BLaER1 (cell line): ENCODE results near the gene NDE1.

Experiments used
- H3K27ac ChIP-seq: shearing (Covaris generic); formaldehyde crosslinking; 2 replicates; pipeline ENCODE4 v1.8.1; 2022
- H3K27me3 ChIP-seq: shearing (Covaris generic); formaldehyde crosslinking; 2 replicates; pipeline ENCODE4 v1.8.1; 2022
- H3K36me3 ChIP-seq: shearing (Covaris generic); formaldehyde crosslinking; 2 replicates; pipeline ENCODE4 v1.8.1; 2022
- H3K4me1 ChIP-seq: shearing (Covaris generic); formaldehyde crosslinking; 2 replicates; pipeline ENCODE4 v1.8.1; 2022
- H3K4me2 ChIP-seq: shearing (Covaris generic); formaldehyde crosslinking; 2 replicates; pipeline ENCODE4 v1.8.1; 2022
- H3K4me3 ChIP-seq: shearing (Covaris generic); formaldehyde crosslinking; 2 replicates; pipeline ENCODE4 v1.8.1; 2022
- H3K9ac ChIP-seq: shearing (Covaris generic); formaldehyde crosslinking; 2 replicates; pipeline ENCODE4 v1.8.1; 2022
- H3K9me3 ChIP-seq: shearing (Covaris generic); formaldehyde crosslinking; 2 replicates; pipeline ENCODE4 v1.8.1; 2022
- H4K20me1 ChIP-seq: shearing (Covaris generic); formaldehyde crosslinking; 2 replicates; pipeline ENCODE4 v1.8.1; 2022
- Cebpa-rat ChIP-seq: shearing (Covaris generic); IDR thresholded peaks from 2 replicates; pipeline ENCODE4 v1.8.1; 2022

Gene NDE1

DNA sequence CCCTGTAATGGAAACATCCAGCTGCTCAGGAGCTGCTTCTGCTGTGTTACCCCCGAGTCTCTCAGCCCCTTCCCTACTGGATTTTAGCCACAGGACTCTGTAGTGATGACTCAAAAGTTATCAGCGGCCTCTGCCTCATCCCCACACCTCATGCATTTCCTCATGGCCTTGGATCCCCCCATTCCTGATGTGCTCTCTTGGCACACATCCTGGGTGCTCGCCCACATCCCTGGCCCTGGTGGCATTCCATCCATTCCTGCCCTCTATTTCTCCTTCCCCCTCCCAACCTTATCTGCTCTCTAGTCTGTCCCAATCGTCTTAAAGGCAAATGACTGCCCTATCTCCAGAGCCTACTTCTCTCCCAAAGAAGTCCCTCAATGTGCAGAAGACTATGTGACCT, 31.7 kb upstream of the NDE1 start:
- Histone ChIP-seq H3K27me3 (no peaks in the 10 kb centered on the region), H3K27ac (no peak overlapping the region), H3K36me3 (peaks cover 99% of the 10 kb centered on the region), H3K4me3 (no peak overlapping the region), H4K20me1 (no peaks in the 10 kb centered on the region; the same call in 1 of the 2 replicates), H3K4me2 (no peak overlapping the region), H3K9ac (no peak overlapping the region), H3K4me1 (peaks cover 35% of the 10 kb centered on the region), H3K9me3 (no peaks in the 10 kb centered on the region)
- no peak for TF ChIP-seq Cebpa-rat

DNA sequence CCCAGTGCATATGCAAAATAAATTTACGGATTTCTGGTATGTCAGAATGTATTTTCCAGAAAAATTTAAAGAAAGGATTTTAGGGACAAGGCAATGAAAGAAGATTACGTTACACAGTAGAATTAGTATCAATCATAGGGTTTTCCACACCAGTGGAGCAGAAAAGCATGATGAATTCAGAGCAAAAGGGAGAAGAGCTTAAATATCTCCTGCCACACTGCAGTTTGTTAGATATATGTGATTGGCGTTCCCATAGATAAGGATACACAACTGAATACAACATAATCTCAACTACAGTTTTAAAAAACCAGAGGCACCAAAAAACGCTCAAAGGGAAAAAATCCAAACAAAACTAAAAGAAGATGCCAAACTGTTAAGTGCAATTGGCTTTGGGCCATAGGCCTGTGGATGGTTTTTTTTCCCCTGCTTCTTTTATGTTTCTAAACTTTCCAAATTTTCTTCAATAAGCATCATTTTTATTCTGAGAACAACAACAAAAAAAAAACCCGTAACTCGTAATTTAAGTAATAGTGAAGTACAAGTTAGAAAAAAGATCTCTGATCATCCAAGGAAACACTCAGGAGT, 29.3 kb upstream of the NDE1 start:
- Histone ChIP-seq H3K4me2 (peak overlapping the region; percentile 40), H3K4me3 (no peak overlapping the region), H3K36me3 (peaks cover 99% of the 10 kb centered on the region), H3K27me3 (no peaks in the 10 kb centered on the region; the same call in 1 of the 2 replicates), H3K4me1 (peaks cover 50% of the 10 kb centered on the region), H4K20me1 (no peaks in the 10 kb centered on the region; the same call in 1 of the 2 replicates), H3K9me3 (no peaks in the 10 kb centered on the region; the same call in 1 of the 2 replicates), H3K9ac (no peak overlapping the region; the same call in 1 of the 2 replicates), H3K27ac (no peak overlapping the region)
- no peak for TF ChIP-seq Cebpa-rat

DNA sequence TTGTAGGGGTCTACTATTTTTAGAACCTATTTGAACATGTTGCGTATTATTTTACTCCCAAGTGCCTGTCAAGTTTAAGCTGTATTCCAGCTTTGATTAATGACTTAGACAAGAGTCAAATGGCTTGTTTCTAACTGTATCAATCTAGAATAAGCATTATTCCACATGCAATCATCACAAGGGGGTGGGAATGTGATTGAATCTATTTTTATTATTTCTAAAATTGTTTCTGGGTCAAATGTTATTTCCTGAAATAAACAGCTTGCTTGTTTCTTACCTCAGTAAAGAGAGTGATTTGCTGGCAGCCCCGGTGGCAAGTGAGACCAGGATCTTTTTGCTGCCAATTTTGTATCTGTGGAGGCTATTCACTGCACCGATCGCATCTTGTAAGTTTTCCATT, 28.6 kb upstream of the NDE1 start:
- H3K9ac ChIP-seq, result no peak overlapping the region; the same call in 1 of the 2 replicates
- H3K4me3 ChIP-seq, result no peak overlapping the region
- H3K4me2 ChIP-seq, result peak overlapping the region; percentile 40
- H3K27me3 ChIP-seq, result no peaks in the 10 kb centered on the region; the same call in 1 of the 2 replicates
- peak overlapping the region; percentile 18; the same call in 1 of the 2 replicates for H3K27ac ChIP-seq
- H3K36me3 ChIP-seq, result peaks cover 99% of the 10 kb centered on the region
- H4K20me1 ChIP-seq, result no peaks in the 10 kb centered on the region; the same call in 1 of the 2 replicates
- no peaks in the 10 kb centered on the region; the same call in 1 of the 2 replicates for H3K9me3 ChIP-seq
- peaks cover 50% of the 10 kb centered on the region for H3K4me1 ChIP-seq
- no peak for TF ChIP-seq Cebpa-rat

DNA sequence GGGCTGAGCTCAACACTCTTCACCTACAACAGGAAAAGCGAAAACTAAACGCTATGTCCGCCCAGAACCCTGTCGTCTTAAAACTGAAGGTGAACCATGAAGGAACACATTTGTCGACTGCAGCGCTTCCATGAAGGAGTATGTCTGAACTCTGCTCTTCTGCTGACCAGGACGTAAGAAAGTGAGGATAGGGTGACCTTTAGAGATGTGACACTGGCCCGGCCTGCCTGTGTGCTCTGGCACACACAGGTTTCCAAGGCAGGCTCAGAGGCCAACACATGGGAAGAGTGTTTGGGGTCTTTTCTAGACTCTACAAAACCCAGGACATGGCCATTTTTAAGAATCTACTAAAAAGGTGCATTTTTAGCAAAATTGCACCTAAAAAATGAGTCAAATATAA, 28.2 kb upstream of the NDE1 start:
- peak overlapping the region; percentile 40 for H3K4me2 ChIP-seq
- no peak for TF ChIP-seq Cebpa-rat
- H4K20me1 ChIP-seq, result no peaks in the 10 kb centered on the region; the same call in 1 of the 2 replicates
- no peak overlapping the region; the same call in 1 of the 2 replicates for H3K9ac ChIP-seq
- peak overlapping the region; percentile 18; the same call in 1 of the 2 replicates for H3K27ac ChIP-seq
- no peaks in the 10 kb centered on the region; the same call in 1 of the 2 replicates for H3K9me3 ChIP-seq
- peaks cover 50% of the 10 kb centered on the region for H3K4me1 ChIP-seq
- H3K27me3 ChIP-seq, result no peaks in the 10 kb centered on the region; the same call in 1 of the 2 replicates
- H3K36me3 ChIP-seq, result peaks cover 99% of the 10 kb centered on the region
- H3K4me3 ChIP-seq, result no peak overlapping the region

DNA sequence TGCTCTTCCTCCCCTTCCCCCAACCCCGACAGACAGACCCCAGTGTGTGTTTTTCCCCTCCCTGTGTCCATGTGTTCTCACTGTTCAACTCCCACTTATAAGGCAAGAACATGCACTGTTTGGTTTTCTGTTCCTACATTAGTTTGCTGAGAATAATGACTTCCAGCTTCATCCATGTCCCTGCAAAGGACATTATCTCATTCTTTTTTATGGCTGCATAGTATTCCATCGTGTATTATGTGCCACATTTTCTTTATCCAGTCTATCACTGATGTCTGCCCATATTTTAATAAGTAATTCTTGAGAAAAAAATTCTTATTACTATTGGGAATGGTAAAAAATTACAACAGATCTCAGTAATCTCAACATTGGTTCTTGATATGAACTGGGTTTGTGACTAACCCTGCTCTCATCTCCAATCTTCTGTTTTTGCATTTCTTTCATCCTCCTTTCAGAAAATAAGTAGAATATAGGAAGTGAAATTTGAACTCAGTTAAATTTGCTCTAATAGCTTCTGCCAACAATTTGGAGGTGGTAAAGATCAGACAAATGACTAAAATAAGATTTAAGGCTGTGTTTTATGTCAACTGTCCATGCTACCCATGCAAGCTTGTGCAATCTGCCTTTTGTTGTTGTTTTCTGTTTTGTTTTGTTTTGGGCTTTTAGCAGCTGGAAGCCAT, 18.2 kb upstream of the NDE1 start:
- Histone ChIP-seq H3K9ac (no peak overlapping the region), H3K27me3 (no peaks in the 10 kb centered on the region), H3K4me3 (no peak overlapping the region), H4K20me1 (peaks cover 9% of the 10 kb centered on the region; the same call in 1 of the 2 replicates), H3K36me3 (peaks cover 98% of the 10 kb centered on the region), H3K9me3 (no peaks in the 10 kb centered on the region), H3K4me2 (no peak overlapping the region), H3K27ac (no peak overlapping the region), H3K4me1 (peaks cover 12% of the 10 kb centered on the region)
- TF ChIP-seq Cebpa-rat, result no peak

DNA sequence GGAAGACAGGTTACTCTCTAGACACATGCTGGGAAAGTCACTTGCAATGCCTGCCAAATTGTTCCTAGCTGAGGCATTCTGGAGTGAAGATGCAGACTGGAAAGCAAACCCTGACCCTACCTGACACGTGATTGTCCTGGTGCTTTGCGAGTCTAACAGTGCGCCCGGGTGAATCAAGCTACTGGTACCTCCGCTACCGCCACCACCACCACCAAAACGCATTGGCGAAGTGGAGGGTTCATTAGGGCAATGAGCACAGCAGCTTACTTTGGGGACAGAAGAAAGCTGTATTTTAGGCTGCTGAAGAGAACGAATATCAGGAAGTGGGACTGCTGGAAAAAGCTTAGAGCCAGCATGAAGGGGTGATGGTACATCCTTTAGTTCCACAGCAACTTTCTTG, 14.1 kb upstream of the NDE1 start:
- TF ChIP-seq Cebpa-rat, result no peak
- Histone ChIP-seq H3K4me2 (peak overlapping the region; percentile 53; the same call in 1 of the 2 replicates), H4K20me1 (peaks cover 8% of the 10 kb centered on the region; the same call in 1 of the 2 replicates), H3K9me3 (no peaks in the 10 kb centered on the region), H3K4me1 (peaks cover 47% of the 10 kb centered on the region), H3K27ac (no peak overlapping the region), H3K9ac (no peak overlapping the region), H3K27me3 (no peaks in the 10 kb centered on the region), H3K4me3 (no peak overlapping the region), H3K36me3 (peaks cover 85% of the 10 kb centered on the region)

DNA sequence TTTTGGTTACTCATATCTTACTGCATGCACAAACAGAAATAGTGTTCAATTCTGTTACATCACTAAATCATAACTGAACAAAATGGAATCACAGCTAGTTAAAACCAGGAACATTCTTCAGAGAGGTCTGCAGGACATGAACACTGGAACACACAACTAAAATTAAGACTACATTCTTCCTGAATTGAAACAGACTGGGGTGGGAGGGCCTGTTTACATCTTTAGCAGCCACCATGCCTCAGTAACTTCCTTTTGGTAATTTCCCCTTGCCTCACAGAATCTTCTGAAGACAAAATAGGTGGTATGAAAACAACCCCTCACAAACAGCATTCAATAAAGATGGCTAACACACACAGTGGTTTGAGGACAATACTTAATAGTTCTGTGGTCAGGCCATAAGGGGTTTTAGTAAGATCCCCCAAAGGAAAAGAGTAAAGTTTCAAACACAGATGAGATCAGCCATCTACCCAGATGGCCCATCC, 13.6 kb upstream of the NDE1 start:
- no peaks in the 10 kb centered on the region for H3K9me3 ChIP-seq
- H3K27ac ChIP-seq, result peak overlapping the region; percentile 38; the same call in 1 of the 2 replicates
- peaks cover 80% of the 10 kb centered on the region for H3K36me3 ChIP-seq
- H3K27me3 ChIP-seq, result no peaks in the 10 kb centered on the region
- H3K4me3 ChIP-seq, result no peak overlapping the region
- peak overlapping the region; percentile 53 for H3K4me2 ChIP-seq
- no peak for TF ChIP-seq Cebpa-rat
- peak overlapping the region; percentile 38; the same call in 1 of the 2 replicates for H3K9ac ChIP-seq
- H3K4me1 ChIP-seq, result peaks cover 52% of the 10 kb centered on the region
- peaks cover 10% of the 10 kb centered on the region; the same call in 1 of the 2 replicates for H4K20me1 ChIP-seq

DNA sequence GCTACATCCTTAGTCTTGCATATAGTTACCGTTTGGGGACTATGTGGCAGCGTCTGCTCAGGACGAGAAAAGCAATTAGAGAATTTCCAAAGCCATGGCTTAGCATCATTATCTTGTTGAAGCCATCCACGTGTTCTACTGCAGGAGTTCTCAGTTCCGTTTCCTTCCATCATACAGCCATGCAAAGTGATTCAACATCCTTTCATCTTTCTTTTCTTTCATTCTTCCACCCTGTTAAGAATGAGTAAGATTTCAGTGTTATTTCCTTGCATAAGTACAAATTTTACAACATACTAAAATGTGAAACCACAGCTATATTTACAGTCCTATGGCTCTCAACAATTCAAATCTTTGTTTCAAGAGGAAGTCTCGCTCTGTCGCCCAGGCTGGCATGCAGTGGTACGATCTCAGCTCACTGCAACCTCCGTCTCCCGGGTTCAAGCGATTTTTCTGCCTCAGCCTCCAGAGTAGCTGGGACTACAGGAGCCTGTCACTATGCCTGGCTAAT, 10.9 kb upstream of the NDE1 start:
- Histone ChIP-seq H3K9ac (peak overlapping the region; percentile 58), H3K4me3 (peak overlapping the region; percentile 9; the same call in 1 of the 2 replicates), H3K4me2 (peak overlapping the region; percentile 88), H3K27ac (peak overlapping the region; percentile 71), H3K36me3 (peaks cover 54% of the 10 kb centered on the region), H3K27me3 (no peaks in the 10 kb centered on the region), H3K4me1 (peaks cover 64% of the 10 kb centered on the region), H4K20me1 (peaks cover 19% of the 10 kb centered on the region; the same call in 1 of the 2 replicates), H3K9me3 (no peaks in the 10 kb centered on the region)
- TF ChIP-seq Cebpa-rat, result no peak

DNA sequence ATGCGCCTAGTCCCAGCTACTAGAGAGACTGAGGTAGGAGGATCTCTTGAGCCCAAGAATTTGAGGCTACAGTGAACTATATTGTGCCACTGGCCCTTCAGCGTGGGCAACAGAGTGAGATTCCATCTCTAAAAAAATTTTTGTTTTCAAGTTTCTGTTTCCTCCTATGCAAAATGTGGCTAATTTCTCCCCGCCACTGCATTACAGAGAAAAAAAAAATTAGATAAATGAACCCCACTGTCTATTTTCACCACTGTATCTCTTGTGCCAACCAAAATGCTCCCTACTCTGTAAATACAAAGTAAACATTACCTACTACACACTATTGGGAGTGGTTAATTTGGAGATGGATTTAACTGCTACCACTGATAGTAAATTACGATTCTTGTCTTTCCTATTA, 9.1 kb upstream of the NDE1 start:
- Histone ChIP-seq H3K9ac (peak overlapping the region; percentile 39), H3K4me2 (peak overlapping the region; percentile 88), H3K27me3 (no peaks in the 10 kb centered on the region), H3K27ac (no peak overlapping the region), H3K9me3 (no peaks in the 10 kb centered on the region), H3K36me3 (peaks cover 35% of the 10 kb centered on the region), H3K4me1 (peaks cover 73% of the 10 kb centered on the region), H4K20me1 (peaks cover 19% of the 10 kb centered on the region; the same call in 1 of the 2 replicates), H3K4me3 (no peak overlapping the region)
- no peak for TF ChIP-seq Cebpa-rat
